GM10266 (cell line): ENCODE data around the gene KIF5C.

ENCODE experiments used
- DNase-seq: peaks from one replicate; pipeline ENCODE4 v3.0.0; 2012; ENCODE audit errors: extremely low spot score
- CTCF ChIP-seq: IDR thresholded peaks from 2 replicates; pipeline ENCODE4 v1.5.1; 2012; ENCODE audit warnings: mild to moderate bottlenecking, low read depth; ENCODE audit not compliant: control insufficient read depth, insufficient read depth; ENCODE audit errors: missing control alignments

KIF5C gene

GRCh38 chr2:149002378-149002890 is 127.4 kb downstream of the KIF5C start:
- no peak for DNase-seq
- no peak for TF ChIP-seq CTCF

GRCh38 chr2:149002891-149003740 is 128.1 kb downstream of the KIF5C start:
- DNase-seq = no peak
- no peak for TF ChIP-seq CTCF

DNA sequence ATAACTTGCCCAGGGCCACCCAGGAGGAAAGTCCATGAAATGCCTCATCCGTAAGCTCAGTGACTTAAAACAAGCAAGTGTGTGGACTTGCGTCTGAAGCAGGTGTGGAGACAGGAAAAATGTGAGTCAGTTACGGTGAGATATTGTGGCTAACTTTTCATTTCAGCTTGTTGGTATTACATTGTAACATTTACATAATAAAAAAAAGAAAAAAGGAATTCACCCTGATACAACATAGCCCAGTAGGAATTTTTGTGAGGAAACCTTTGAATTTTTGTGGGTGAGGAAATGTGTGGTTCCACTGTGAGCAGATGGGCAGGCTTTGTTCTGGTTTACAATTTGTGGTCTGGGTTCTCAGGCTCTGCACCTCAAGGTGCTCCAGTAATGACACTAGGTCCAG is 129.8 kb downstream of the KIF5C start:
- TF ChIP-seq CTCF = no peak
- no peak for DNase-seq

DNA sequence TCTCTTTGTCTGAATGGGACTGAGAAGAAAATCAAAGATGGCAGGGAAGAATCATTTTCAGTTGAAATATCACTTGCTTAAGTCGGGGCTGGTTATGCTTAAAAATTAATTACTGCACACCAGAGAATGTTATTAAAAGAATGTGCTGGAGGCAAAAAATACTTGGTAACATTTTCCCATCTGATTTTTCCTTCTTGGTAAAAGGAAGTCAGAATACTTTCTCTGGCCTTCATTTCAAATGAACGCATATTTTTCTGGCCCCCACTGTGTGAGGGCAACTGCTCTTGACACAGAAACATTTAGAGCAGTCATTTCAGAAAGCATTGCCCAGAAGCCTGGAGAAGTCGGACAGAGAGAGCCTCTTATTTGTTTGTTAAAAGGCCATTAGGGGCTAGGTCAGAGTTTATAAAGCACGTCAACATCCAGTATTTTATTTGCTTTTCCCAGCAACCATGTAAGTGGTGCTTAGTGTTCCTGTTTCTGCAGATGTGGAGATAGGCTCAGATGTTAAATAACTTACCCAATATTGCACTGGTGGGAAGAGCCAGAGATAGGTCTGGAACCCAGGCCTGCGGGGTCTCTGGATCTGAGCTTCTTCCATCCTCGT is 130.5 kb downstream of the KIF5C start:
- TF ChIP-seq CTCF = no peak
- no peak for DNase-seq

DNA sequence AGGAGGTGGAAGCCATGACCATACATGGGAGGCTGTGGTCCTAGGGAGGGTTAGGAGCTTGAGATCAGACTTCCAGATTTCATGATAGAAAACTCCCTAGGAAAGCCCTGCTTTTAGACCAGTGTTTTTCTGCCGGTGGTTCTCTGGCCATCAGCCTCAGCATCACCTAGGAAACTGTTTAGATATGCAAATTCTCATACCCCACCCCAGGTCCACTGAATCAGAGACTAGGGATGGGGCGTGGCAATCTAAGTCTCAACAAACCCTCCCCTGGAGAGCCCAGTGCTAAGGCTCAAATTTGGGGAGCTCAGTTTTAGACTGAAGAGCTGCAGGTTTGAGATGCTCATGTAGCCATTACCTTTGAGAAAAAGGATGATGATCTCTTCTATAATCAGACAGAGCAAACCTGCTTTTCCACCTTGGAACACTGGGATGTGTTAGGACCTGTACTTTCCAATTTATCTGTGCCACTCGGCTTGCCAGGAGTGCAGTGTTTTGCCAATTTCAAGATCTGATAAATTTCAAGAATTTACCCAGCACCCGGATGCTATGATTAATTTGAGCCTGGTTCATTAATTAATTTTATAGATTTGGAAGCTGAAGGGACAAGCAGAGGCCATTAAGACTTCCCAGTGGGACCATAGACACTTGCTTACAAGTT is 132.0 kb downstream of the KIF5C start:
- peak; percentile 35 for DNase-seq
- TF ChIP-seq CTCF = no peak

DNA sequence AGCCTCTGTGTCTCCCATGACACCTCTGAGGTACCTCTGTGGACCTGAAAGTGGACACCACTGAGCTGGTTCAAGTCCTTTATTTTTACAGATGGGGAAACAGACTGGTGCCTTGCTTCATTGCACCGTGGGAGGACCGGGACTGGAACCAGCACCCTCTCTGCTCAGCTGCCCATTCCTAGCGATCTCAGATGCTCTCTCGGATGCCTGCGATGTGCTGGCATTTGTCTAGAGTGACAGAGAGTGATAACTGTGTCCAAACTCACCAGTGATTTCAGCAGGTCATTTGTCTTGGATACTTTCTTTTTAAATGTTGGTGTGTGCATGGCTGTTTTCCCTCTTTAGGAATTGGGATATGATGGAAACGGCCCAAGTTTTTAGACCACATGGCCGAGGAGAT is 133.4 kb downstream of the KIF5C start:
- no peak for TF ChIP-seq CTCF
- DNase-seq = no peak
